OCI-LY1 (cell line): ENCODE measurements around the gene TCTN3.
"Not testable (repeated sequence)": the region's sequence is repeated elsewhere in the genome, so short reads cannot be mapped to it uniquely, and the experiment has no call there.

ENCODE experiments used
- H2AFZ ChIP-seq: fragments of 200-600 bp; sonication (generic), shearing (Covaris generic); 2 replicates; pipeline ENCODE4 v1.6.0; 2014; ENCODE audit warnings: antibody characterized with exemption, mild to moderate bottlenecking, low read length
- H3F3A ChIP-seq: fragments of 200-600 bp; sonication (generic), shearing (Covaris generic); 2 replicates; pipeline ENCODE4 v1.6.0; 2014; ENCODE audit warnings: mild to moderate bottlenecking, antibody characterized with exemption, low read length, moderate library complexity; ENCODE audit not compliant: insufficient read depth
- H3K27ac ChIP-seq: fragments of 200-600 bp; sonication (generic); 2 replicates; pipeline ENCODE4 v1.5.1; 2014; ENCODE audit warnings: low read length, mixed run types, mild to moderate bottlenecking, low read depth; ENCODE audit not compliant: poor library complexity, severe bottlenecking
- H3K27me3 ChIP-seq: fragments of 200-600 bp; sonication (generic); 2 replicates; pipeline ENCODE4 v1.6.0; 2014; ENCODE audit warnings: antibody characterized with exemption, mild to moderate bottlenecking, low read length, moderate library complexity; ENCODE audit not compliant: insufficient read depth
- H3K36me3 ChIP-seq: fragments of 200-600 bp; sonication (generic); 2 replicates; pipeline ENCODE4 v1.6.1; 2014; ENCODE audit warnings: mild to moderate bottlenecking, antibody characterized with exemption, low read length, moderate library complexity, mixed read lengths; ENCODE audit not compliant: insufficient read depth
- H3K4me1 ChIP-seq: fragments of 200-600 bp; sonication (generic); 2 replicates; pipeline ENCODE4 v1.5.1; 2014; ENCODE audit warnings: mild to moderate bottlenecking, low read length, moderate library complexity; ENCODE audit not compliant: insufficient read depth, severe bottlenecking
- H3K4me2 ChIP-seq: fragments of 200-600 bp; sonication (generic), shearing (Covaris generic); 2 replicates; pipeline ENCODE4 v1.6.1; 2014; ENCODE audit warnings: low read length
- H3K4me3 ChIP-seq: fragments of 200-600 bp; sonication (generic); 2 replicates; pipeline ENCODE4 v1.5.1; 2014; ENCODE audit warnings: low read length, low read depth, mild to moderate bottlenecking, mixed read lengths; ENCODE audit not compliant: poor library complexity, severe bottlenecking
- H3K79me2 ChIP-seq: fragments of 200-600 bp; shearing (Covaris generic); 2 replicates; pipeline ENCODE4 v1.6.1; 2016; ENCODE audit warnings: mixed run types, low read length, mixed read lengths; ENCODE audit not compliant: insufficient read depth
- H3K9ac ChIP-seq: fragments of 200-600 bp; sonication (generic), shearing (Covaris generic); 2 replicates; pipeline ENCODE4 v1.6.1; 2014; ENCODE audit warnings: mild to moderate bottlenecking, low read length, mixed read lengths
- H3K9me2 ChIP-seq: fragments of 200-600 bp; sonication (generic), shearing (Covaris generic); 2 replicates; pipeline ENCODE4 v1.6.1; 2014; ENCODE audit warnings: low read depth, mild to moderate bottlenecking, low read length, mixed read lengths
- H3K9me3 ChIP-seq: fragments of 200-600 bp; shearing (Covaris generic); 2 replicates; pipeline ENCODE4 v1.6.1; 2014; ENCODE audit warnings: low read length, mixed read lengths
- H4K20me1 ChIP-seq: fragments of 200-600 bp; sonication (generic), shearing (Covaris generic); 2 replicates; pipeline ENCODE4 v1.6.0; 2016; ENCODE audit warnings: mild to moderate bottlenecking, low read length; ENCODE audit not compliant: insufficient read depth
- EZH2 ChIP-seq: fragments of 200-600 bp; sonication (generic), shearing (Covaris generic); IDR thresholded peaks from 2 replicates; pipeline ENCODE4 v1.8.0; 2017; ENCODE audit warnings: borderline replicate concordance, mixed run types, mild to moderate bottlenecking, antibody characterized with exemption, low read length, moderate library complexity, mixed read lengths
- TF ChIP-seq, protein P1 (sequence below): fragments of 200-600 bp; sonication (generic), shearing (Covaris generic); IDR thresholded peaks from 2 replicates; pipeline ENCODE4 v1.5.1; 2017; ENCODE audit warnings: mild to moderate bottlenecking, antibody characterized with exemption, low read length, moderate library complexity, mixed read lengths

Gene TCTN3

DNA sequence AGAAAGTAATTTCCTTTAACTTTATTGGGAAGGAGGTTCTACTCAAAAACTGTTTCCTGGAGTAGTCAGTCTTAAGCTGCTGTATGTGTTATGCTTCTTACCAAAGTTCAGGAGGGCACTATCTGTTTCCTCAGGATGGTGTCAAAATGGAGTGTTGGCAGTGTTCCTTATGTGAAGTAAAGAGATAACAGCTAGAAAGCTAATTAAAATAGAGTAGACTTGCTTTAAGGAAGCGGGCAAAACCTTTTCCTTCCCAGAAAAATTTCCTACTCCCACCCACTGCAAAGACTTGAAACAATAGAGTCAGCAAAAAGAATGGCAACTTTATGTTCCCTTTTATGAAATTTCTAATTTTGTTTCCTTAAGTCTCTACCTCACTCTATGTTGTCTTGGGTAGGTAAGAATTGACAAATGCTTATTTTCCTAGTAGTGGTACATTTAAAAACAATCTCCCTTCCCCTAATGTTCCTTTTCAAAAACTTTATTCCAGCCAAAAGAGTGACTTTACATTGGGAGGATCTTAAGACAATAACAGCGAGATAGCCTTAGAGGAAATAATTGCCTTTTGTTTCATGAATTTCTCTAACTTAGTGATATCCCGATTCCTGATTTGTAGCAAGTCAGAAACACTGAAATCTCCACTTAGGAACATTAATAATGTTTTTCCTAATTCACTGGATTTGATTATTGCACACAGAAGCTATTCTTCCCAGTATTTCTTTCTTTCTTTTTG is 35.8 kb upstream of the TCTN3 start:
- H4K20me1 ChIP-seq: no peaks in the 10 kb centered on the region
- H3K4me3 ChIP-seq: no peak overlapping the region
- H3K4me1 ChIP-seq: no peaks in the 10 kb centered on the region
- H3K4me2 ChIP-seq: no peak overlapping the region
- H3K27me3 ChIP-seq: no peaks in the 10 kb centered on the region
- H3K27ac ChIP-seq: no peak overlapping the region
- no peaks in the 10 kb centered on the region for H3F3A ChIP-seq
- TF ChIP-seq EZH2: no peak
- TF ChIP-seq, protein P1, sequence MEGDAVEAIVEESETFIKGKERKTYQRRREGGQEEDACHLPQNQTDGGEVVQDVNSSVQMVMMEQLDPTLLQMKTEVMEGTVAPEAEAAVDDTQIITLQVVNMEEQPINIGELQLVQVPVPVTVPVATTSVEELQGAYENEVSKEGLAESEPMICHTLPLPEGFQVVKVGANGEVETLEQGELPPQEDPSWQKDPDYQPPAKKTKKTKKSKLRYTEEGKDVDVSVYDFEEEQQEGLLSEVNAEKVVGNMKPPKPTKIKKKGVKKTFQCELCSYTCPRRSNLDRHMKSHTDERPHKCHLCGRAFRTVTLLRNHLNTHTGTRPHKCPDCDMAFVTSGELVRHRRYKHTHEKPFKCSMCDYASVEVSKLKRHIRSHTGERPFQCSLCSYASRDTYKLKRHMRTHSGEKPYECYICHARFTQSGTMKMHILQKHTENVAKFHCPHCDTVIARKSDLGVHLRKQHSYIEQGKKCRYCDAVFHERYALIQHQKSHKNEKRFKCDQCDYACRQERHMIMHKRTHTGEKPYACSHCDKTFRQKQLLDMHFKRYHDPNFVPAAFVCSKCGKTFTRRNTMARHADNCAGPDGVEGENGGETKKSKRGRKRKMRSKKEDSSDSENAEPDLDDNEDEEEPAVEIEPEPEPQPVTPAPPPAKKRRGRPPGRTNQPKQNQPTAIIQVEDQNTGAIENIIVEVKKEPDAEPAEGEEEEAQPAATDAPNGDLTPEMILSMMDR: no peak
- H3K9ac ChIP-seq: no peak overlapping the region
- no peaks in the 10 kb centered on the region for H3K36me3 ChIP-seq
- no peaks in the 10 kb centered on the region for H3K9me3 ChIP-seq
- H2AFZ ChIP-seq: no peak overlapping the region
- H3K9me2 ChIP-seq: no peaks in the 10 kb centered on the region
- H3K79me2 ChIP-seq: no peaks in the 10 kb centered on the region

- Histone ChIP-seq H3K36me3 (no peaks in the 10 kb centered on the region), H3K9me2 (no peaks in the 10 kb centered on the region), H3K4me2 (no peak overlapping the region), H3K27me3 (no peaks in the 10 kb centered on the region), H3K79me2 (no peaks in the 10 kb centered on the region), H3K4me3 (no peak overlapping the region), H3K9me3 (no peaks in the 10 kb centered on the region), H3K27ac (no peak overlapping the region), H3K4me1 (no peaks in the 10 kb centered on the region), H3F3A (no peaks in the 10 kb centered on the region), H2AFZ (no peak overlapping the region), H3K9ac (no peak overlapping the region), H4K20me1 (no peaks in the 10 kb centered on the region)
- TF ChIP-seq, protein P1: no peak
- TF ChIP-seq EZH2: no peak
Observed at GRCh38 chr10:95728526-95728925, 34.8 kb upstream of the TCTN3 start.

DNA sequence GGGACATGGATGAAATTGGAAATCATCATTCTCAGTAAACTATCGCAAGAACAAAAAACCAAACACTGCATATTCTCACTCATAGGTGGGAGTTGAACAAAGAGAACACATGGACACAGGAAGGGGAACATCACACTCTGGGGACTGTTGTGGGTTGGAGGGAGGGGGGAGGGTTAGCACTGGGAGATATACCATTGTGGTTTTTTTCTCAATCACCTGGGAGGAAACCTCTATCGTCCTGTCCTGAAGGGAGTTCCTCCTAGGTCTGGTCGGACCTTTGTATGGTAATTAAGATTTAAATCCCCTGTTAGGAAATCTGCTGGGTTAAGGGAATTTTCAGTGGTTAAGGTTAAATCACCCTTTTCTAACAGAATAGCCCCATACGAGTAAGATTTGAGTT is 28.8 kb upstream of the TCTN3 start:
- not testable (repeated sequence) for H3K27me3 ChIP-seq, H3K79me2 ChIP-seq, H3K9ac ChIP-seq, H3K9me2 ChIP-seq, H3F3A ChIP-seq, H3K4me1 ChIP-seq, H2AFZ ChIP-seq, H3K4me3 ChIP-seq, H3K4me2 ChIP-seq, H3K27ac ChIP-seq, H3K36me3 ChIP-seq, H4K20me1 ChIP-seq, H3K9me3 ChIP-seq

DNA sequence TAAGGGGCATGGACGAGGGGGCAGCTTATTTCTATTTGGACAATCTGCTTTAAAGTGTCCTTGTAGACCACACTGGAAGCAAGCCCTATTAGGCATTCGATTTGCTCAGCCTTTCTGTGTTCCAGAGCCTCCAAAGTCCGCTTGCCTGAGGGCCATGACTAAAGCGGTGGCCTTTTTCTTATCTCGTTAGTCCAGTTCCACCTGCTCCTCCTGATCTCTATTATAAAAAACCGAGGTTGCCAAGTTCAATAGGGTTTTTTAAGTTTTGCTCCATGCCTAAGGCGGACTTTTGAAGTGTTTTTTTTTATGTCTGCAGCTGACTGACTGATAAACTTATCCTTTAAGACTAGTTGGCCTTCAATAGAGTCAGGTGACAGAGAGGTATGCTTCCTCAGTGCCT is 27.0 kb upstream of the TCTN3 start:
- H3K9me3 ChIP-seq, H3K27ac ChIP-seq, H3K4me2 ChIP-seq, H3K9me2 ChIP-seq, H3K4me1 ChIP-seq, H3K9ac ChIP-seq, H3K4me3 ChIP-seq, H3F3A ChIP-seq, H4K20me1 ChIP-seq, H3K79me2 ChIP-seq, H3K27me3 ChIP-seq, H3K36me3 ChIP-seq, H2AFZ ChIP-seq: not testable (repeated sequence)
